Activated naive CD8-positive, alpha-beta T cell treated with anti-CD3 and anti-CD28 coated beads, Interleukin-2, amount 10 ng/mL, durations not matched to agents 7 days and 5 days (primary cell): Measurements from ENCODE around the gene DBX2. TPM values are rescaled to one million over a fixed set of nuclear protein-coding genes. Genes with fewer than 3 reads are reported as not detected.
"Not testable (repeated sequence)": the region's sequence is repeated elsewhere in the genome, so short reads cannot be mapped to it uniquely, and the experiment has no call there.

Experiments
- ATAC-seq: fragments of 150-1000 bp; cut with Tn5 transposase; one replicate; pipeline ENCODE4 v1.10.0; 2021; ENCODE audit warnings: low read depth, moderate library complexity
- POLR2A ChIA-PET: fragments of 350-600 bp; sonication (Branson Sonifier 250); formaldehyde crosslinking; loops from one replicate; lab custom pipeline; 2021; ENCODE audit warnings: antibody characterized with exemption; lab: Charles Lee
- DNase-seq: peaks from one replicate; pipeline ENCODE4 v3.0.0; 2021
- H3K27ac Mint-ChIP-seq: one replicate; pipeline ENCODE4 v1.8.0; 2022; ENCODE audit warnings: mild to moderate bottlenecking, mixed read lengths
- H3K27me3 Mint-ChIP-seq: one replicate; pipeline ENCODE4 v1.8.0; 2022; ENCODE audit warnings: mild to moderate bottlenecking, moderate library complexity, mixed read lengths
- H3K36me3 Mint-ChIP-seq: one replicate; pipeline ENCODE4 v1.8.0; 2021; ENCODE audit warnings: mild to moderate bottlenecking, mixed read lengths
- H3K4me1 Mint-ChIP-seq: one replicate; pipeline ENCODE4 v1.8.0; 2021; ENCODE audit warnings: mixed read lengths
- H3K4me3 Mint-ChIP-seq: one replicate; pipeline ENCODE4 v1.8.0; 2022; ENCODE audit warnings: mild to moderate bottlenecking, moderate library complexity, mixed read lengths
- H3K9me3 Mint-ChIP-seq: one replicate; pipeline ENCODE4 v1.8.0; 2021; ENCODE audit warnings: mixed read lengths
- total RNA-seq, 2 experiments: library from RNA; stranded (reverse); gene quantifications; one replicate each; pipeline ENCODE4 v1.2.3, GENCODE V29; 2021

DBX2 gene
- total RNA-seq, 2 experiments from 2014 or later: not detected

- peak overlapping the region; percentile 53 for H3K4me3 Mint-ChIP-seq
- ATAC-seq: no peak
Measured at GRCh38 chr12:45049912-45050750, 768 bp downstream of the DBX2 start.

GRCh38 chr12:45042599-45042998 lies 8.3 kb downstream of the DBX2 start:
- Mint-ChIP-seq H3K9me3 (peaks cover 1% of the 10 kb centered on the region), H3K4me3 (no peak overlapping the region), H3K27ac (no peak overlapping the region), H3K36me3 (no peaks in the 10 kb centered on the region), H3K4me1 (no peaks in the 10 kb centered on the region), H3K27me3 (peaks cover 45% of the 10 kb centered on the region)
- ATAC-seq (no peak), DNase-seq (no peak)
- POLR2A ChIA-PET: no interaction called here

More at GRCh38 chr12:45049912-45050750, 768 bp downstream of the DBX2 start:
- Mint-ChIP-seq H3K9me3 (no peaks in the 10 kb centered on the region), H3K27ac (no peak overlapping the region), H3K27me3 (peaks cover 76% of the 10 kb centered on the region), H3K4me1 (peaks cover 2% of the 10 kb centered on the region), H3K36me3 (no peaks in the 10 kb centered on the region)
- DNase-seq: no peak
- POLR2A ChIA-PET: interaction anchor here (0.7 kb wide), 1 partner anchor 93 kb away, joined by 4 read pairs; no protein-coding TSS in a partner anchor

- no peak for DNase-seq
- Mint-ChIP-seq H3K4me1 (no peaks in the 10 kb centered on the region), H3K36me3 (no peaks in the 10 kb centered on the region), H3K9me3 (peaks cover 1% of the 10 kb centered on the region), H3K4me3 (no peak overlapping the region), H3K27ac (no peak overlapping the region), H3K27me3 (peaks cover 29% of the 10 kb centered on the region)
- ATAC-seq: no peak
- POLR2A ChIA-PET: no interaction called here
Measured at GRCh38 chr12:45040977-45041376, 9.9 kb downstream of the DBX2 start.

- DNase-seq: no peak
- H3K4me1 Mint-ChIP-seq: no peaks in the 10 kb centered on the region
- H3K9me3 Mint-ChIP-seq: peaks cover 1% of the 10 kb centered on the region
- no peak for ATAC-seq
- POLR2A ChIA-PET: no interaction called here
- no peak overlapping the region for H3K27ac Mint-ChIP-seq
- H3K4me3 Mint-ChIP-seq: no peak overlapping the region
- no peaks in the 10 kb centered on the region for H3K36me3 Mint-ChIP-seq
- peaks cover 26% of the 10 kb centered on the region for H3K27me3 Mint-ChIP-seq
Measured at GRCh38 chr12:45039757-45040156, 11.1 kb downstream of the DBX2 start.

- peaks cover 13% of the 10 kb centered on the region for H3K27me3 Mint-ChIP-seq
- no peaks in the 10 kb centered on the region for H3K4me1 Mint-ChIP-seq
- no peak for DNase-seq
- no peak overlapping the region for H3K27ac Mint-ChIP-seq
- ATAC-seq: no peak
- POLR2A ChIA-PET: no interaction called here
- no peak overlapping the region for H3K4me3 Mint-ChIP-seq
- H3K9me3 Mint-ChIP-seq: peaks cover 1% of the 10 kb centered on the region
- H3K36me3 Mint-ChIP-seq: no peaks in the 10 kb centered on the region
Measured at GRCh38 chr12:45034861-45035265, 16.0 kb downstream of the DBX2 start.

GRCh38 chr12:45017916-45018315 lies 33.0 kb downstream of the DBX2 start:
- ATAC-seq (no peak), DNase-seq (no peak)
- peaks cover 1% of the 10 kb centered on the region for H3K4me1 Mint-ChIP-seq
- no peaks in the 10 kb centered on the region for H3K36me3 Mint-ChIP-seq
- peaks cover 7% of the 10 kb centered on the region for H3K9me3 Mint-ChIP-seq
- POLR2A ChIA-PET: interaction anchor here (0.6 kb wide), 1 partner anchor 1461 kb away, joined by 3 read pairs; no protein-coding TSS in a partner anchor
- H3K27me3 Mint-ChIP-seq: peaks cover 5% of the 10 kb centered on the region
- H3K27ac Mint-ChIP-seq: no peak overlapping the region
- H3K4me3 Mint-ChIP-seq: no peak overlapping the region

- no peak overlapping the region for H3K4me3 Mint-ChIP-seq
- POLR2A ChIA-PET: no interaction called here
- H3K27me3 Mint-ChIP-seq: peaks cover 10% of the 10 kb centered on the region
- peaks cover 1% of the 10 kb centered on the region for H3K4me1 Mint-ChIP-seq
- H3K27ac Mint-ChIP-seq: no peak overlapping the region
- H3K9me3 Mint-ChIP-seq: peaks cover 1% of the 10 kb centered on the region
- no peak for ATAC-seq
- H3K36me3 Mint-ChIP-seq: no peaks in the 10 kb centered on the region
- no peak for DNase-seq
Measured at GRCh38 chr12:45014396-45014795, 36.5 kb downstream of the DBX2 start.

- H3K9me3 Mint-ChIP-seq: no peaks in the 10 kb centered on the region
- no peaks in the 10 kb centered on the region for H3K36me3 Mint-ChIP-seq
- peaks cover 12% of the 10 kb centered on the region for H3K27me3 Mint-ChIP-seq
- ATAC-seq: no peak
- H3K4me3 Mint-ChIP-seq: no peak overlapping the region
- no peak for DNase-seq
- POLR2A ChIA-PET: no interaction called here
- no peak overlapping the region for H3K27ac Mint-ChIP-seq
- H3K4me1 Mint-ChIP-seq: no peaks in the 10 kb centered on the region
Measured at GRCh38 chr12:45012749-45013148, 38.1 kb downstream of the DBX2 start.

- DNase-seq (no peak), ATAC-seq (no peak)
- Mint-ChIP-seq H3K4me3 (no peak overlapping the region), H3K27ac (no peak overlapping the region), H3K36me3 (no peaks in the 10 kb centered on the region), H3K9me3 (no peaks in the 10 kb centered on the region), H3K27me3 (peaks cover 10% of the 10 kb centered on the region), H3K4me1 (no peaks in the 10 kb centered on the region)
- POLR2A ChIA-PET: no interaction called here
Measured at GRCh38 chr12:45010059-45010458, 40.8 kb downstream of the DBX2 start.

GRCh38 chr12:45008211-45008610 lies 42.7 kb downstream of the DBX2 start:
- Mint-ChIP-seq H3K9me3 (no peaks in the 10 kb centered on the region), H3K4me3 (no peak overlapping the region), H3K36me3 (no peaks in the 10 kb centered on the region), H3K27ac (no peak overlapping the region), H3K27me3 (peaks cover 10% of the 10 kb centered on the region), H3K4me1 (no peaks in the 10 kb centered on the region)
- no peak for ATAC-seq
- DNase-seq: no peak
- POLR2A ChIA-PET: no interaction called here

GRCh38 chr12:44999355-44999754 lies 51.5 kb downstream of the DBX2 start:
- Mint-ChIP-seq H3K27ac (no peak overlapping the region), H3K9me3 (peaks cover 3% of the 10 kb centered on the region), H3K36me3 (no peaks in the 10 kb centered on the region), H3K27me3 (peaks cover 7% of the 10 kb centered on the region), H3K4me1 (no peaks in the 10 kb centered on the region), H3K4me3 (no peak overlapping the region)
- no peak for ATAC-seq
- POLR2A ChIA-PET: no interaction called here
- no peak for DNase-seq

- ATAC-seq: no peak
- H3K27ac Mint-ChIP-seq: no peak overlapping the region
Measured at GRCh38 chr12:44993161-44993560, 57.7 kb downstream of the DBX2 start.

GRCh38 chr12:44984863-44985262 lies 66.0 kb downstream of the DBX2 start:
- H3K36me3 Mint-ChIP-seq, H3K27ac Mint-ChIP-seq, POLR2A ChIA-PET: not testable (repeated sequence)

More at GRCh38 chr12:44993161-44993560, 57.7 kb downstream of the DBX2 start:
- no peak overlapping the region for H3K4me3 Mint-ChIP-seq
- H3K9me3 Mint-ChIP-seq: peaks cover 2% of the 10 kb centered on the region
- H3K36me3 Mint-ChIP-seq: no peaks in the 10 kb centered on the region
- no peaks in the 10 kb centered on the region for H3K4me1 Mint-ChIP-seq
- no peak for DNase-seq
- POLR2A ChIA-PET: no interaction called here
- H3K27me3 Mint-ChIP-seq: peaks cover 20% of the 10 kb centered on the region

GRCh38 chr12:44979918-44980317 lies 71.0 kb downstream of the DBX2 start:
- no peak overlapping the region for H3K27ac Mint-ChIP-seq
- H3K4me3 Mint-ChIP-seq: no peak overlapping the region
- DNase-seq (no peak), ATAC-seq (no peak)
- H3K36me3 Mint-ChIP-seq: no peaks in the 10 kb centered on the region
- POLR2A ChIA-PET: no interaction called here
- peaks cover 1% of the 10 kb centered on the region for H3K9me3 Mint-ChIP-seq
- no peaks in the 10 kb centered on the region for H3K4me1 Mint-ChIP-seq
- peaks cover 13% of the 10 kb centered on the region for H3K27me3 Mint-ChIP-seq

More at GRCh38 chr12:44984863-44985262, 66.0 kb downstream of the DBX2 start:
- peaks cover 24% of the 10 kb centered on the region for H3K27me3 Mint-ChIP-seq
- not testable (repeated sequence) for ATAC-seq, H3K4me1 Mint-ChIP-seq, H3K9me3 Mint-ChIP-seq, DNase-seq, H3K4me3 Mint-ChIP-seq
